GM12872 (cell line): ENCODE data around the gene IRX5.

Experiments used
- CTCF ChIP-seq: IDR thresholded peaks from 3 replicates; pipeline ENCODE4 v1.5.1; 2011; ENCODE audit warnings: low read depth, mild to moderate bottlenecking, low read length, moderate library complexity; ENCODE audit not compliant: insufficient read depth

The IRX5 gene

GRCh38 chr16:54940279-54940604 lies 9.6 kb downstream of the IRX5 start:
- TF ChIP-seq CTCF = no peak

DNA sequence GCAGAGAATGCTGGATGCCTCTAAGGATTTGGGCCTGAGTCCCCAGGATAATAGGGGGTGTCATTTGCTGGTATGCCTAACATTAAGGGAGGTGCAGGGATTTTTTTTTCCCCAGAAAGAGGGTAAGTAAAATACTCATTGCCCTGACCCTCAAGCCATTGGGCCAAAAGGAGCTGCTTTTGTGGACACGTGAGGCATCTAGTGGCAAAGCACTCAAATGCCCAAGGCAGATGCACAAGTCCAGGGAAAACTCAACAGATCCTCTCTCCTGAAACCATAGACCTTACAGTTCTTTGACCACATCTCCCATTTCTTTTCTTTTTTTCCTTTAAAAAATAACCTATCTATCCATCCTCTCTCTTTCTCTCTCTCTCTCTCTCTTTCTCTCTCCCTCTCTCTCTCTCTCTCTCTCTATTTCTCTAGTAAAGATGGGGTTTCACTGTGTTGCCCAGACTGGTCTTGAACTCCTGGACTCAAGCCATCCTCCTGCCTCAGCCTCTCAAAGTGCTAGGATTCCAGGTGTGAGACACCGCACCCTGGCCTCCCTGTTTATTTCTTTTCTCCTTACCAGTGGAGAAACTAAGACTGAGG lies 11.8 kb downstream of the IRX5 start:
- no peak for TF ChIP-seq CTCF

DNA sequence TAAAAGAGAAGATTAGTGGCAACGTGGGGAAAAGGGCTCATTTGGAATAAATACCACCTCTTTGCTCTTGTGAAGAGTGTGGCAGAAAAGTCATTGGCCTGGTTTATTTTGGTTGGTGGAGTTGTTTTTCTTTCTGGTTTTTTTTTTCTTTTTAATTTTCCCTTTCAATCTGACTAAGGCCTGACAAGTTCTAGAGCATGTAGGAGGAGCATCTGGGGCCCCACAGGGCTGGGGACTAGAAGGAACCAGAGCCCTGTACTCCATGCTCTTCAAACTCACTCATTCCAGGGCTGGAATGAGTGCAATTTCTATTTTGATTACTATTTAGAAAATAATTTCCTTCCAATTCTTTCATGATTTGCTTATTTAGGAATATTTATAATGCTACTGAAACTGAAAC lies 13.3 kb downstream of the IRX5 start:
- no peak for TF ChIP-seq CTCF

DNA sequence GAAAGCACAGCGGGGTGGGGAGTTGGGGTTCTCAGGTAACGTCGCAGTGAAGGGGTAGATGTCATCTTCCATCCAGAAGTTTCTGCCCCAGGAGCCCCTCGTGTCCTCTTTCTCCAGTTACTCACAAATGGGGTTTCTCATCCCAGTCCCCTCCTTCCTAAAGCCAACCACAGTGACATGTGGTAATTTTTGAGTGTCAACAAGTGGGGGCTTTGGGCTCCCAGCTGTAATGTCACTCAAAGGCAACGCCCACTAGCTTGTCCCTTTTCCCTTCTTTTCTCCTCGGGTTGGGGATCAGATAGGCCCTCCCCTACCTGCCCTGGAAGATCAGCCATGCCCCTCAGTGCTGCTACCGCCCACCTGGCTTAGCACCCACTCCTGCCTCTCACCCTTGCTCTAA lies 14.4 kb downstream of the IRX5 start:
- TF ChIP-seq CTCF = no peak

GRCh38 chr16:54946909-54947308 lies 16.2 kb downstream of the IRX5 start:
- TF ChIP-seq CTCF = no peak

- no peak for TF ChIP-seq CTCF
Measured at GRCh38 chr16:54947616-54948015, 17.0 kb downstream of the IRX5 start.

- TF ChIP-seq CTCF = no peak
Measured at GRCh38 chr16:54952195-54952594, 21.5 kb downstream of the IRX5 start.

DNA sequence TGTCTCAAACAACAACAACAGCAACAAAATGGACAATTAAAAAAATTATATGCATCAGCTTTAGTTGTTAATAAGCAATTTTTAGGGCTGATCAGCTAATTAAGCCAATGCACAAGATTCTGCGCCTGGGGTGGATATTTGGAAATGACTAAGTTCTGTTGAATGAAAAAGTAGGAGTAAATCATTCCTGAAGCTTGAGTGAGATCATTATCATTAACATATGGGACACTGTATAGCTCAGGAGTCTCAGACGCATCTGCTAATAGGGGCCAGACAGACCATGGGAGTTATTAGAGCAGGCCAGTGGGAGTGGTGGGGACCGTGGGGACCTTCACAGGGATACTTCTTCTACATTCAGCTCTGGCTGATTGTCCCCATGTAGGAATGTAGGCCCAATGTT lies 22.8 kb downstream of the IRX5 start:
- TF ChIP-seq CTCF = no peak
